Kidney glomerular epithelial cell (primary cell): ENCODE results near the gene MMP21.

Source experiments
- DNase-seq: peaks from one replicate; lab custom pipeline; 2025; lab: John Stamatoyannopoulos, UW

The MMP21 gene

DNA sequence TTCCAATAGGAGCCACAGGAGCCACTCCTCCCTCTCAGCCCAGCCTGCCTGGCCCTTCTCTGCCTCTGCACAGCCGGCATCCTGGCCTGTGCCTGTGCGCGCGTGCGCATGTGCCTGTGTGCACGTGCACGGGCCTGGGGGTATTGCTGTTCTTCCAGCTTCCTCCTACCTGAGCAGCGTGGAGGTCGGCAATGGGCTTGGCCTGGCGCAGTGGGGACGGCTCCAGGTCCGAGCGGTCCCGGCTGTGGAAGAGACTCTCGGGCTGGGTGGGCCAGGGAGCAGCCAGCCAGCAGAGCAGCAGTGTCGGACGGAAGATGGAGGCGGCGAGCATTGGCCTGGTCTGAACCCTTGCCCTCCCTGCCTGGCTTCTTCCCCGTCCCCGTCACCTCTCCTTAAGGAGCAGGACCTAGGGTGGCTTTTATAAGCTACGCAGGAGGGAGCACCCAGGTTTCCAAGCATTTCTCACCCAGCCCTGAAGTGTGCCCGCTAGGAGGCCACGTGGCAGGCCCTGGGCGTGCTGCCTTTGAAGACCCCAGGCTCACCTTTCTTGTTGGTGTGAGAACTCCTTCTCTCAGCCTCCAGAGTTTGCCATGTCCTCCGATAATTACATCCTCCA, at the start of gene MMP21:
Gene MMP21, minus strand, starts transcription at position 331 of the 616 bp plus-strand sequence. Its CDS starts 0 bp downstream, at position 331.
- no peak for DNase-seq

- no peak for DNase-seq
Observed at GRCh38 chr10:125824736-125825135, 49.1 kb upstream of the MMP21 start.

GRCh38 chr10:125823663-125824251, 48.1 kb upstream of the MMP21 start:
- DNase-seq, result no peak

- DNase-seq, result peak; percentile 98
Observed at GRCh38 chr10:125822878-125823662, 47.4 kb upstream of the MMP21 start, which contains the start of the genes BCCIP and UROS. Gene BCCIP, plus strand, starts transcription at chr10:125823546. Its CDS starts 12 bp downstream, at chr10:125823558. Gene UROS, minus strand, starts transcription at chr10:125823258. Its CDS starts 6,759 bp downstream, at chr10:125816499.

- DNase-seq, result no peak
Observed at GRCh38 chr10:125820701-125821100, 45.1 kb upstream of the MMP21 start.

GRCh38 chr10:125817337-125817946, 41.8 kb upstream of the MMP21 start:
- DNase-seq, result no peak

DNA sequence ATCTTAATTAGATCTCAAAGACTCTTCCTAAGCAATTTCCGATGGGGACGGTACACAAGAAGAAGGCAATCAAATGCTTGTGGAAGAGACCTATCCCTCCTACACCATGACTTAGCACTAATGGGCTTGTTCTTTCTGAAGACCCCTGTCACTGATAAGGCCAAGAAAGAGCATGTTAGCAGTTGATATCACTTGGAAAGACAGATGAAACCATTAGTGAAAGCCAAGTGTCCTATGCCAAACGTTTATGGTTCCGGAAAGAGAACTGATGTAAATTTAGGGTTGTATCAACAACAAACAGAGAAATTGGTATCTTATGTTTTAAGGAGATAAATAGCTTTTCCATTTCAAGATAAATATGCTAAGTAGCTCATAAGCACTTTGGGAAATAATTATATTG, 40.9 kb upstream of the MMP21 start:
- no peak for DNase-seq

DNA sequence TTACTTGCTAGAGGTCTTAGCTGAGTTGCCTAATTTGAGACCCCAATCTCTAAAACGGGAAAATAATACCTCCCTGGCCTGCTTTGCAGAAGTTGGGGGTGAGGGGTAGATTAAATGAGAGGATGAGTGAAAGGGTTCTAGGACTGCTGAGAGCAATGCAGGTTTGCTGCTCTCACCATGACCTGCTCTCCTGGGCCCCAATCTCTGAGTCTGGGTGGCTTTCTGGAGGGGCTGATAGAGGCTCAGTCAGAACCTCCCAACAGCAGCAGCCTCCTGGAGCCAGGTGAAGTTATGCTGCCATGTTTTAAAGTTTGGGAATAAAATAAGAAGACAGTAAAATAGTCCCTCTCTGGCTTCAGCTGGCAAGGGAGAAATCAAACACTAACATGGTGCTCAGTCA, 40.1 kb upstream of the MMP21 start:
- no peak for DNase-seq

GRCh38 chr10:125812128-125812750, 36.6 kb upstream of the MMP21 start:
- no peak for DNase-seq

DNA sequence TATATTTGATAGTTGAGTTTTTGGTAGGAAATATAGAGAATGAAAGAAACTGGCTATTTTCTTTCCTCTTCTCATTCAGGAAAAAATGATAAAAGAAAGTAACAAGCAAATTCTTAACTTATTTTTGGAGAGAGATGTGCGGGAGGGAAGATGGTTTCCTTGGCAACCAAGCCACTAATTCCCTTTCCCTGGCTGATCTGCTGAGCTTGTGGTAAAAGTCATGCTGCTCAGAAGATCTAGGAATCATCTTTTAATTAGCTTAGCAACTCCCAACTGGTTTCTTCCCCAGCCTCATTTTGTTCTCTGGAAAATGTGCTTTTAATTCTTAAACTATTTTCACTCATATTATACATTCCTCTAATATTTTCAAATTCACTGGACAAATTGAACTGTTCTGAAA, 35.6 kb upstream of the MMP21 start:
- no peak for DNase-seq

- DNase-seq, result no peak
Observed at GRCh38 chr10:125808047-125808446, 32.4 kb upstream of the MMP21 start.

DNA sequence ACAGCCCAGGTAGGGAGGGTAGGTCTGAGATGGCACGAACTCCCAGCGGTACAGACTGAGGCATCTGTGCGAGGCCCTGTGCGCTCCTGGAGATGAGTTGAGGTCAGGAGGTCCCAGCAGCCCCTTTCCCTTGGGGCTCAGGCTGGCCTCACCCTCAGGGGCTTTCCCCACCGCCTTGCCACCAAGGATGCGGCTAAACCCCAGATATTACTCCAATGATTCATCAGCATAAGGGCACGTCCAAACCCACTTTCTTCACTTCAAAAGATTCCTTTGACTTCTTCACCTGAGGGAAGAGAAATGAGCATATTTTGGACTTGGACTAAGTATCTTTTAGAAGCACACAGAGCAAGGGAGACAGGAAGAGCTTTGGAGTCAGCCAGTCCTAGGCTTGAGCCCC, 27.1 kb upstream of the MMP21 start:
- DNase-seq, result no peak

- no peak for DNase-seq
Observed at GRCh38 chr10:125802131-125802530, 26.5 kb upstream of the MMP21 start.

DNA sequence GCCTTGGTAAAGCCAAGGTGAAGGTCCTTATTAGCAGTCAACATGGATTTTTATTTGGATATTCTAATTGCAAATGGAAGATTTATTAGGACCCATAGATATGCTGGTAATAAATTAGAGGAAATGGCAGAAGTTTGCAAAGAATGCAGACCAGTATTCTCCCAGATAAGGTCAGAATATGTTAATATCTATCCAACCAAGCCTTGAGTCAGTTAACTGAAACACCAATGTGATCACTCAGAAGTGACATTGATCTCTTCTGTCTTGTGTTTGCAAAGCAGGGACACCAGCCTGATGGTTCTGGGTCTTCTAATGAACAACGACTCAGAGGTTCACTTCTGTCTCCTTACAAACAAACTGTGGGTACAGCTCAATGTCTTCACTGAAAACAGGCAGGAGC, 26.0 kb upstream of the MMP21 start:
- no peak for DNase-seq

- DNase-seq, result no peak
Observed at GRCh38 chr10:125799451-125800182, 24.0 kb upstream of the MMP21 start.

DNA sequence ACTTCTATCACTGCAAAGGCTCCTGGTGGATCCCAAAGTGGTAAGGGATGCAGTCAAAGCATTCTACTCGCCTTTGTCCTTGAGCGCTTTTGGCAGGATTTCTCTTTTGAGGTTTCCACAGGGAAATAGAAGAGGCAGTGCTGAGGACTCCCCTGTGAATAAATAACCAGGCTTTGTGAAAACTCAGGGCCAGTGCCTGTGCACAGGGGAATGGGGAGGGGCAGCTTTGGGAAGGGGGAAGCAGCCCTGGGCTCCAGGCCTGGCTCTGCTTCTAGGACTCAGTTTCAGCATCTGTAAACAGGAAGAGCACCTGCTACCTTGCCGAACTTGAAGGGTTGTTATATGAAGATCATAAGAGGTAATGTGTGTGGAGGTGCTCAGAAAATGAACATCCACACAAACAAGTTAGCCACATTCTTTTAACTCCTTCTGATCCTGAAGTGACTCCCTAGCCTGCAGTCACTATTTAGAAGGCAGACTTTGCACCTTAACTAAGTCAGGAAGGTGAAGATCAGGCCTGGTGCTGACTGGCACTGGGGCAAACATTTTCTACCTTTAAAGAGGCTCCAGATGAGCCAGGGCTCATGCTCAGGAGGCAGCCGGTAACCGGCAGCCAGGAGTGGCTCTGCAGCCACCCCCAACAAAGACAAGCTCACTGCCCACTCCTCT, 22.5 kb upstream of the MMP21 start:
- no peak for DNase-seq

- DNase-seq, result no peak
Observed at GRCh38 chr10:125797424-125797823, 21.8 kb upstream of the MMP21 start.

DNA sequence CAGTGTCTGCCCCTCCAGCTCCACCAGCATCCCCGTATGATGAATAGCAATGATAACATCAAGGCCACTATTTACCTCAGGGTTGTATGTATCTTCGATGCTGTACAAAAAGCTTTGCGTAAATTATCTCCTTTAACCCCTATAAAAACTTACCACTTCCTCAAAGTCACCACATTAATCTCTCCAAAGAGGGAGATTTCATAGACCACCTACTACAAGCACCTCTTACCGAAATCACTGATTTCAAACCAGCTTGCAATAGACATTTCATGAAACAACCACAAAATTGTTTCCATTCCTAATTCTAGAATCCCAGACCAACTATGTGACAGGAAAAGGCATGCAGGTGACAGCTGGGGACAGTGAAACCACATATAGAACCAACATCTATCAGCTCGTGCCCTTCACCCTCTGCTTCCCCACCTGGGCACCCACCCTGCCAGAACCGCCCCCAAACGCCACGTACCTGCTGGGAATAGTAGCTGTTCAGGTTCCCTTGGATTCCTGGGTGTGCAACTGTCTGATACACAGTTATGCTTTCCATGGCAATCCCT, 20.1 kb upstream of the MMP21 start:
- no peak for DNase-seq

GRCh38 chr10:125795128-125795527, 19.5 kb upstream of the MMP21 start:
- DNase-seq, result no peak
